Stimulated activated CD4-positive, alpha-beta T cell treated with anti-CD3 and anti-CD28 coated beads, Interleukin-15, amount 100 ng/mL, for 48 hours (primary cell): ENCODE measurements around the gene LONRF3.
"Not testable (repeated sequence)": the region's sequence is repeated elsewhere in the genome, so short reads cannot be mapped to it uniquely, and the experiment has no call there.

Experiments
- DNase-seq, 2 donors: peaks; one replicate each; pipeline ENCODE4 v3.0.0-alpha.2; 2020; ENCODE audit warnings: low read depth in 2 of 2

Gene LONRF3

DNA sequence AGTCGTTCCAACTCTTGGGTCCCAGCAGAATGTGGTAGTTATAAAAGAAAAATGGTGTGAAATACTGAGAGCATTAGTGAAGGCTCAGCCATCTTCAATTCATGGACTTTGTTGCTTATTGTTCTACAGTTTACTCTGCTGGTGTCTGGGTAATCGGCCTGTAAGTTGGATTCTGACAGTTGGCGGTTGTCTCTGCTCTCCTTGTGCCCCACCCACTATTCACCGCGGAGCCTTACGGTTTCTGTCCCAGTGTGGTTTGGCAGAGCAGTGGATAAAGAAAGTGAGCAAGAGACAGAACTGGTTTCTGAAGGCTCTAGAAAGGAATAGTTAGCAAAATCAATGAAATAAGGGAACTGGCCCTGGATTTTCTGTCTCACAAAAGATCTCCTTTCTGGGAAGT, 9.1 kb downstream of the LONRF3 start:
- no peak for DNase-seq

- DNase-seq: no peak
Measured at GRCh38 chrX:118988911-118989310, 14.5 kb downstream of the LONRF3 start.

GRCh38 chrX:118989886-118990285, 15.5 kb downstream of the LONRF3 start:
- DNase-seq: no peak

- DNase-seq: no peak
Measured at GRCh38 chrX:118990512-118991227, 16.3 kb downstream of the LONRF3 start.

DNA sequence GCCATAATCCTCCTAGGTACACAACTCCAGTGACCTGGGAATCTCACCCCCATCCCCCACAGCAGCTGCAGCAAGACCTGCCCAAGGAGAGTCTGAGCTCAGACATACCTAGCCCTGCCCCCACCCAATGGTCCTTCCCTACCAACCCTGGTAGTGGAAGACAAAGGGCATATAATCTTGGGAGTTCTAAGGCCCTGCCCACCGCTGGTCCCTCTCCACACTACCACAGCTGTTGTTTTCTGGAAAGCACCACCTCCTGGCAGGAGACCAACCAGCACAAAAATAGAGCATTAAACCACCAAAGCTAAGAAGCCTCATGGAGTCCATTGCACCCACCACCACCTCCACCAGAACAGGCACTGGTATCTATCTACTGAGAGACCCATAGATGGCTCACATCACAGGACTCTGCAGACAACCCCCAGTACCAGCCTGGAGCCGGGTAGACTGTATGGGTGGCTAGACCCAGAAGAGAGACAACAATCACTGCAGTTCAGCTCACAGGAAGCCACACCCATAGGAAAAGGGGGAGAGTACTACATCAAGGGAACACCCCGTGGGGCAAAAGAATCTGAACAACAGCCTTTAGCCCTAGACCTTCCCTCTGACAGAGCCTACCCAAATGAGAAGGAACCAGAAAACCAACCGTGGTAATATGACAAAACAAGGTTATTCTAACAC, 18.2 kb downstream of the LONRF3 start:
- DNase-seq: not testable (repeated sequence)

DNA sequence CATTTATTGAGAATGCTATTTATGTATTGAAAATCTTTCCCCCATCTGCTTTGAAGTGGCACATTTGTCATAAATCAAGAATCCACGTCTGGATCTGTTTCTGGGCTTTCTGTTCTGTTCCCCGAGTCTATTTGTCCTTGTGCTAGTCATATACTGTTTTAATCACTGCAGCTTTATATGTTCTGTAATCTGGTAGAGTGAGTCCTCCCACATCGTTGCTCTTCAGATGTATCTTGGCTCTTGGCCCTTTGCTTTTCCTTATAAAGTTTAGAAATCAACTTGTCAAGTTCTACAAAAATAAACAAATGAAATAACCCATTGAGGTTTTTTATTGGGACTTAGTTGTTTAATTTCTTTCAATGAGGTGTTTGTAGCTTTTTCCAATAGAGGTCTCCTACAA, 29.0 kb downstream of the LONRF3 start:
- no peak for DNase-seq

GRCh38 chrX:119004920-119005524, 30.6 kb downstream of the LONRF3 start:
- peak; percentile 2 to 37 for DNase-seq

GRCh38 chrX:119007189-119007770, 32.9 kb downstream of the LONRF3 start:
- DNase-seq: no peak

- peak in 1 of 2 donors; percentile 19 for DNase-seq
Measured at GRCh38 chrX:119008110-119008744, 33.8 kb downstream of the LONRF3 start.

DNA sequence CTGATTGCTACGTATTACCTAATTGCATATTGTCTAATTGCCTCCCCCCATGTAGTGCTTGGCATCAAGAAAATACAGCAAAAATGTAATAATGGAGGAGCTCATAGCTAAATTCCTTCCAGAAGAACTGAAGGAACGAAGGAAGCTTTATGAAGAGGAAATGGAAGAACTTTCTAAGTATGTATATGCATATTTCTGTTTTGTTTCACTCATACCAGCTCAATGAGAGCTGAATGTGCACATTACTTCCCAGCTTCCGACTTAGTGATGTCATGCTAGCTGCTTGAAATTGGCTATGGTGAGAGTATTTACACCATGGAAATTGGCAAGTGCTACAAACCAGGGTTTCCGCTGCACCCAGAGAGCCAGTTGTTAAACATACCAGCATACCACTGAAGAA, 34.7 kb downstream of the LONRF3 start:
- no peak for DNase-seq

DNA sequence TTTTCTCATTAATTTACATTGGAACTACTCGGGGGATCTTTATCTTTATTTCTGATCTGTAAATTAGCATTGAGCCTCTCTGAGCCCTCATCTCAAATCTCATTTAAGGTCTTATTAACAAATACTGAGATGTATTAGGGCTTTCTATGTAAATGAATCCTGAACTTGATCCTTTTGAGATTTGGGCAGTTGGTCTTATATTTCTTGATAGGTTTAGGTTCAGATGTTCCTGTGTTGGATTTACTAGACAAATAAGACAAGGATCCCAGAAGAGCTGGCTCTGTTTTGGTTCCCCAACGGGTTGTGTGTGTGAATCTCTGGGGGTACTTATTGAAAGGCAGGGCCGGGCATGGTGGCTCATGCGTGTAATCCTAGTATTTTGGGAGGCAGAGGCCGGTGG, 36.1 kb downstream of the LONRF3 start:
- DNase-seq: no peak

DNA sequence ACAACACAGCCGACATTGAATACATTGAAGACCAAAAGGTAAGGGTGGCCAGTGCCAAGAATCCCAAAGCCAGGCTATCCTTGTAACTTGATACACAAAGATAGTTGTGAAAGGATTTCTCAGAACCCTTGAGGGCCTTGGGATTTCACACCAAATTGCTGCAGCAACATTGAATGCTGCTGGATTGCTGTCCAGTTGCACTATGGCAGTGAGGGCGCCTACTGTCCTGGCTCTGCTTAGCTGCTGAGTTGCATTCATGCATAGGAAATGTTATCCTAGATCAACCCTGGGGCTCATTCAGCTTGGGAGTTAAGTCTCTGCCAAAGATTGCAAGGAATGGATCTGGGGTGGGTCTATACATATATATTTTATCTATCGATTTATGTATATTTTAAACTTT, 38.7 kb downstream of the LONRF3 start:
- DNase-seq: no peak

DNA sequence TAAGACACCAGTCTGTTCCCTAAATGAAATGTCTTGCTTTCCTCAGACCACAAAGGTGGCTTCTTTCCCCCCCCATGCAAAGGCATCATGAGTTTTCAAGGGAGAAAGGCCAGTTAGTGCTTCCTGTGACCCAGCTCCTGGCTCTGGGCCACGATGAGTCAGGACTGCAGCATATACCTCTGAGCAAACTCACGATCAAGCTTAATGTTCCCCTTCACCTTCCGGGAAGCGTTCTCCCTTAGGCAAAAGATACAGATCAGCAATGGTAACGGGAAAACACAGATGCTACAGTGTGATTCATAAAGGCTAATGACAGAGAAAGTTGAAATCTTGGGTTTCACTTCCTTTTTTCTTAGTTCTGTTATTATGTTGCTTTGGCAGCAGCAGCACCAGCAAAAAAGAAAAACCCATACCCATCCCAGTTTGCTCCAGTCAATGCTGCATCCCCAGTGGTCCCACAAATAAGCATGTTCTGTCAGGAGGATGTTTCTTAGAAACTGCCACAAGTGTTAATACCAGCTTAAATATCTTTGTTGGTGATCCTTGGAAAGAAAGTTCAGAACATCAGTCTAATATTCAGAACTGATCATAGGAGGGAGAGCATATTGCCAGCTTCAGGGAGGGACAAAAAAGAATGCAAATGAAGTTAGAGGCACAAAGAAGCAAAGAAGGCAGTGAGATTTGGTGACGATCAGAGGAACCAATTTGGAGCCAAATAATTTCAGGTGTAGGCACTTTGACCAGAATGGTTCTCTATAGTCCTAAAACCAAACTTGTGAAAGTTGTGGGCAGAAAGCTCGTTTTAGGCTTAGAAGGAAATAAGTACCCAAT, 41.2 kb downstream of the LONRF3 start:
- peak; percentile 33 to 45 for DNase-seq

- no peak for DNase-seq
Measured at GRCh38 chrX:119017077-119017476, 42.7 kb downstream of the LONRF3 start.

DNA sequence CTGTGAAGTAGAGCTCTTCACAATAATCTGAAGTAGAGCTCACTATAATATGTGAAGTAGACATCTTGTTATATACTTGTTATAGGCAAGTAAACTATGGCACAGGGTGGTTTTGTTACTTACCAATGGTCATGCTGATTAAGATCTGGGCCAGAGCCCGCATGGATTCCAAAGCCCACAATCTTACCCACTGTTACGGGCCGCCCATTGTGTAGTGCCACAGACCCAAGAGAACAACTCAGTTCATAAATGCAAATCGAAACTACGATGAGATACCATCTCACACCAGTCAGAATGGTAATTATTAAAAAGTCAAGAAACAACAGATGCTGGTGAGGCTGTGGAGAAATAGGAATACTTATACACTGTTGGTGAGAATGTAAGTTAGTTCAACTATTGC, 51.5 kb downstream of the LONRF3 start:
- no peak for DNase-seq

DNA sequence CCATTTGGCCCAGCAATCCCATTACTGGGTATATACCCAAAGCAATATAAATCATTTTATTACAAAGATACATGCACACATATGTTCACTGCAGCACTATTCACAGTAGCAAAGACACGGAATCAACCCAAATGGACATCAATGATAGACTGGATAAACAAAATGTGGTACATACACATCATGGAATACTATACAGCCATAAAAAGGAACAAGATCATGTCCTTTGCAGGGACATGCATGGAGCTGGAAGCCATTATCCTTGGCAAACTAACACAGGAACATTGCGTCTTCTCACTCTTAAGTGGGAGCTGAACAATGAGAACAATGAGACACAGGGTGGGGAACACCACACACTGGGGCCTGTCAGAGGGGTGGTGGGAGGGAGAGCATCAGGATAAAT, 51.9 kb downstream of the LONRF3 start:
- not testable (repeated sequence) for DNase-seq

- DNase-seq: not testable (repeated sequence)
Measured at GRCh38 chrX:119027960-119028732, 53.7 kb downstream of the LONRF3 start.

GRCh38 chrX:119028733-119029330, 54.4 kb downstream of the LONRF3 start:
- no peak for DNase-seq

DNA sequence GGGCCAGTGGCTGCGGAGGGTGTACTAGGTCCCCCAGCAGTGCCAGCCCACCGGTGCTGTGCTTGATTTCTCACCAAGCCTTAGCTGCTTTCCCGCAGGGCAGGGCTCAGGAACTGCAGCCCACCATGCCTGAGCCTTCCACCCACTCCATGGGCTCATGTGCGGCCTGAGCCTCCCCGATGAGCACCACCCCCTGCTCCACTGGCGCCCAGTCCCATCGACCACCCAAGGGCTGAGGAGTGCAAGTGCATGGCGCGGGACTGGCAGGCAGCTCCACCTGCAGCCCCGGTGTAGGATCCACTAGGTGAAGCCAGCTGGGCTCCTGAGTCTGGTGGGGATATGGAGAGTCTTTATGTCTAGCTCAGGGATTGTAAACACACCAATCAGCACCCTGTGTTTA, 55.2 kb downstream of the LONRF3 start:
- not testable (repeated sequence) for DNase-seq

GRCh38 chrX:119030990-119031389, 56.6 kb downstream of the LONRF3 start:
- no peak for DNase-seq
